Measurements from ENCODE around the gene PRODH.
"Not testable (repeated sequence)": the region's sequence is repeated elsewhere in the genome, so short reads cannot be mapped to it uniquely, and the experiment has no call there.

The PRODH gene

DNA sequence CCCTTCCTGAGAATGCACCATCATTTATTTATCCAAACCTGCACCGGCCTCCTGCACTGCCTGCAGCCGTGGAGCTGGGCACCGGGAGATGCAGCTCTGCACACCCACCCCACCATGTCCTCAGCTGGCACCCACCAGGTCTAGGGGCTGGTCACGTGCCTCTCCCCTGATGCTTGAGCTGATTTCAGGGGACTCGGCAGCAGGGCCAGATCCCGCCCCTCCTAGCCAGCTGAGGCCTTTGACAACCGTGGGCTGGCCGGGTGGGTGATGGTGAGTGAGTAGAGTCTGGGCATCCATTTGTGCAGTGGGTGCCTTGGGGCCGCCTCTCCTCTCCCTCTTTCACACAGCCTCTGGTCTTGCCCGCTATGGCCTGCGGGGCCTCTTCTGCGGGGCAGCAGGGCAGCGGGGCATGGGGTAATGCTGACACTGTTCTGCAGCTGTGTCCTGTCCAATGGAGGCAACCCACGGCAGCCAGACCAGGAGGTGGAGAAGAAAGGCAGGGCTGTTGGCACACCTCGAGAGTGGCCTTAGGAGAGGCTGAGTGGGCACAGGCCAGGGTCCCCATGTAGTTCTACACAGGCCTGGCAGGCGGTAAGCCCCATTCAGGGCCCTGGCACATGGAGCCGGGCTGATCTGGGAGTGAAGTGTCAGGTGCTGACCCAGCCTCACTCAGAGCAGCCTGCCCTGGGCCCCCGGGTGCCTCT, 38.5 kb upstream of the PRODH start:
- Histone ChIP-seq H3K36me3 (ENCODE audit: control insufficient read depth in 1 of 2, insufficient read depth in 2 of 2, low read length in 2 of 2) (no peaks in the 10 kb centered on the region), H3K27ac (ENCODE audit: low read length) (no peak overlapping the region), H3K27me3 (ENCODE audit: low read depth, low read length) (no peaks in the 10 kb centered on the region), H3K4me1 (ENCODE audit: control insufficient read depth in 1 of 2, insufficient read depth in 2 of 2, low read length in 2 of 2) (peaks cover 0 to 10% of the 10 kb centered on the region in 2 donors), H3K9me3 (ENCODE audit: control insufficient read depth in 1 of 2, low read length in 2 of 2) (no peaks in the 10 kb centered on the region), H3K4me3 (ENCODE audit: low read depth in 1 of 2, low read length in 2 of 2) (no peak overlapping the region)

DNA sequence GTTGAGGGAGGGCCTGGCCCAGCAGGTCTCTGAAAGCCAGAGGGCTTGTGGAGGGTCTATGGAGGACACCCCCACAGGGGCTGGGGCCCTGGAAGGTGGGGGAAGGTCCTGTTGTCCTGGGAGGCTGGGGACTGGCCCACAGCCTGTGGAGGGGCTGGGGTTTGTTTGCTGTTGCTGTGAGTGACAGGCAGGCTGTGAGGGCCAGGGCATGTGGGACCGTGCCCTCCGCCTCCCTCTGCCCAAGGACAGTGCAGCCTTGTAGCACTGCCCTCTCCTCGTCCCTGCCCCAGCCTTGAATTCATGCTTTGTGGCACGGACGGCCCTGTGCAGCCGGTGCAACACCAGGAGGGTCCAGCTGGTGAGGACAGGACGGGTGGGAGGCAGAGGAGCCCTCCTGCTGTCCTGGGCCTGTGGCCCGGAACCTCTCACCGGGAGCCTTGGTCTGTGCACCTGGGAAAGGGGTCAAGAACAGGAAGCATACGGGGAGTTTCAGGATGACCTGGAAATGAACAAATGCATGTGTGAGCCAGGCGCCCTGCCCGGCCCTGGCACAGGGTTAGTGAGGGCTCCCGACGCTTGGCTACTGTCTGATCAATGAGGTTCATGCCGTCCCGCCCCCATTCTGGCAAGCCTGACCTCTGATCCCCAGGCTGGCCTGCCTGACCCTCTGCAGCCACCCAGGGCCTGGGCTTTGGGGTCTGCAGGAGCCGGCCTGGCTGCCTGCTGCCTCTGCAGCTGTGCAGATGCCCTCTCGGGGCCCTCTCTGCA, 37.4 kb upstream of the PRODH start:
- Histone ChIP-seq H3K4me3 (ENCODE audit: low read depth in 1 of 2, low read length in 2 of 2) (no peak overlapping the region), H3K27ac (ENCODE audit: low read length) (no peak overlapping the region), H3K4me1 (ENCODE audit: control insufficient read depth in 1 of 2, insufficient read depth in 2 of 2, low read length in 2 of 2) (peaks cover 0 to 10% of the 10 kb centered on the region in 2 donors), H3K36me3 (ENCODE audit: control insufficient read depth in 1 of 2, insufficient read depth in 2 of 2, low read length in 2 of 2) (no peaks in the 10 kb centered on the region), H3K27me3 (ENCODE audit: low read depth, low read length) (no peaks in the 10 kb centered on the region), H3K9me3 (ENCODE audit: control insufficient read depth in 1 of 2, low read length in 2 of 2) (no peaks in the 10 kb centered on the region)

DNA sequence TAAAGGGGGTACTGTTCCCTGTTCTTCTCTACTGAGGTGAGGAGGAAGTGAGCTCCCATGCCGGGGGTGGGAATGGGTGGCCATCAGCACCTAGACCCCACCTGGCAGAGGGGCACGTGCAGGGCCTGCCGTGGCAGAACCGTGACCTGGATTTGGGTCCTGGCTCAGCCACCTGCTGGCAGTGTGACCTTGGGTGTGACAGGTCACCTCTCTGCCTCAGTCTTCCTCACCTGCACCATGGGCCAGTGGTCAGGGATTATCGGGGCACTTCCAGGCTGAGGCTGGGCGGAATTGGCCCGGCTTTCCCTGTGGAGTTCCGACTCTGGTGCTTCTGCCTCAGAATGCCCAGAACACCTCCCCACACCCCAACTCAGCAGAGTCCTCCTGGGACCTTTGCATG, 36.5 kb upstream of the PRODH start:
- not testable (repeated sequence) for H3K27ac ChIP-seq (ENCODE audit: low read length); H3K9me3 ChIP-seq (ENCODE audit: control insufficient read depth in 1 of 2, low read length in 2 of 2); H3K4me1 ChIP-seq (ENCODE audit: control insufficient read depth in 1 of 2, insufficient read depth in 2 of 2, low read length in 2 of 2); H3K4me3 ChIP-seq (ENCODE audit: low read depth in 1 of 2, low read length in 2 of 2); H3K36me3 ChIP-seq (ENCODE audit: control insufficient read depth in 1 of 2, insufficient read depth in 2 of 2, low read length in 2 of 2); H3K27me3 ChIP-seq (ENCODE audit: low read depth, low read length)

DNA sequence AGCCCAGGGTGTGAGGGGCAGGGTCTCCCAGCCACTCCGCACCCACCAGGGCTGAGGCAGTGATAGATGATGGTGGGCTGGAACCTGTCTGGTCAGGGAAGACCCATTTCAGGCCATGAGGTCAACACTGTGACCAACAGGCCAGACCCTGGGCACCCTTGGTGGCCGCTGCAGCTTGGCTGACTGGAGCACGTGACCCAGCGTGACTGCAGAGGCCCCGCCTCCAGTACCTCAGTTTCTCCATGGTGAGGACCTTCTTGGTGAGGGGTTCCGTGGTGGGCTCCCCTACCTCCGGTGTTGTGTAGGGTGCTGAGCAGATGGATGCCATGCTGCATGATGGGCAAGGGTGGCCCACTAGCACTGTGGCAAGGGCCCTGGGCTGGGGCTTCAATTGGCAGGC, 35.9 kb upstream of the PRODH start:
- H3K27me3 ChIP-seq (ENCODE audit: low read depth, low read length); H3K36me3 ChIP-seq (ENCODE audit: control insufficient read depth in 1 of 2, insufficient read depth in 2 of 2, low read length in 2 of 2); H3K9me3 ChIP-seq (ENCODE audit: control insufficient read depth in 1 of 2, low read length in 2 of 2); H3K4me1 ChIP-seq (ENCODE audit: control insufficient read depth in 1 of 2, insufficient read depth in 2 of 2, low read length in 2 of 2); H3K4me3 ChIP-seq (ENCODE audit: low read depth in 1 of 2, low read length in 2 of 2); H3K27ac ChIP-seq (ENCODE audit: low read length): not testable (repeated sequence)

DNA sequence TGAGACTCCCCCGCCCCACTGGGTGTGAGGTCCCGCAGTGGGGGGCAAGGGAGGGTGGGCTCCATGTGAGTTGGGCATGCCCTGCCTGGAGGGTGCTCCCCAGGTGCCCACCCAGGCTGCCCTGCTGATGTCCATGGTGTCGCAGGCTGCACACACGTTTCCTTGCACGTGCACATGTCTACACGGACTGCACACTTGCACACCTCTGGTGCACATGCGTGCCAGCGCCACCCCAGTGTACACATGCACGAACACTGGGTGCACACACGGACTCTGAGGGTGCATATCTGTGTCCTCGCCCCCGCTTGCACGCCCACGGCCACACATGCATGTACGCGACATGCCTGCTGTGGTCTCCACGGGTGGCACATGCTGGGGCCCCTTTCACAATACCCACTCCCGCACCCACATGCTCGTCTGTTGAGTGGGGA, 35.2 kb upstream of the PRODH start:
- Histone ChIP-seq H3K9me3 (ENCODE audit: control insufficient read depth in 1 of 2, low read length in 2 of 2) (no peaks in the 10 kb centered on the region), H3K27ac (ENCODE audit: low read length) (no peak overlapping the region), H3K27me3 (ENCODE audit: low read depth, low read length) (no peaks in the 10 kb centered on the region), H3K36me3 (ENCODE audit: control insufficient read depth in 1 of 2, insufficient read depth in 2 of 2, low read length in 2 of 2) (no peaks in the 10 kb centered on the region), H3K4me1 (ENCODE audit: control insufficient read depth in 1 of 2, insufficient read depth in 2 of 2, low read length in 2 of 2) (peaks cover 0 to 10% of the 10 kb centered on the region in 2 donors), H3K4me3 (ENCODE audit: low read depth in 1 of 2, low read length in 2 of 2) (no peak overlapping the region)

DNA sequence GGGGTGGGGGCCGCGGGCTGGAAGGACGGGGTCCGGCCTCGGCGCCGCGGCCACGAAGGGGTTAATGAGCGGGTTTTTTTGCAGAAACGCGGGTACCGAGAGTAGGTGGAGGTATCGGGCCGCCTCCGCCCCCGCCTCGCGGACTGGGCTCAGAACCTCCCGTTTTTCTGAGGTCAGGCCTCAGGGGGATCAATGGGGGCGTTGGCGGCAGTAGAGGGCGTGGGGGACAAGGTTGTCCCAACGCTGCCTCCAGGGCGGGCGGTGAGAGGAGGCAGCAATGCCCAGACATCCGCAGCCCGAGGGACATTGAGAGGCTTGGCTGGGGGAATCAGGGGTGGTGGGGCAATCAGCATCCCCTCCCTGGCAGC, 34.8 kb upstream of the PRODH start:
- Histone ChIP-seq H3K4me3 (ENCODE audit: low read depth in 1 of 2, low read length in 2 of 2) (peak overlapping the region in 1 of 2 donors; percentile 65), H3K36me3 (ENCODE audit: control insufficient read depth in 1 of 2, insufficient read depth in 2 of 2, low read length in 2 of 2) (no peaks in the 10 kb centered on the region), H3K4me1 (ENCODE audit: control insufficient read depth in 1 of 2, insufficient read depth in 2 of 2, low read length in 2 of 2) (peaks cover 0 to 10% of the 10 kb centered on the region in 2 donors), H3K27me3 (ENCODE audit: low read depth, low read length) (no peaks in the 10 kb centered on the region), H3K27ac (ENCODE audit: low read length) (no peak overlapping the region), H3K9me3 (ENCODE audit: control insufficient read depth in 1 of 2, low read length in 2 of 2) (no peaks in the 10 kb centered on the region)

DNA sequence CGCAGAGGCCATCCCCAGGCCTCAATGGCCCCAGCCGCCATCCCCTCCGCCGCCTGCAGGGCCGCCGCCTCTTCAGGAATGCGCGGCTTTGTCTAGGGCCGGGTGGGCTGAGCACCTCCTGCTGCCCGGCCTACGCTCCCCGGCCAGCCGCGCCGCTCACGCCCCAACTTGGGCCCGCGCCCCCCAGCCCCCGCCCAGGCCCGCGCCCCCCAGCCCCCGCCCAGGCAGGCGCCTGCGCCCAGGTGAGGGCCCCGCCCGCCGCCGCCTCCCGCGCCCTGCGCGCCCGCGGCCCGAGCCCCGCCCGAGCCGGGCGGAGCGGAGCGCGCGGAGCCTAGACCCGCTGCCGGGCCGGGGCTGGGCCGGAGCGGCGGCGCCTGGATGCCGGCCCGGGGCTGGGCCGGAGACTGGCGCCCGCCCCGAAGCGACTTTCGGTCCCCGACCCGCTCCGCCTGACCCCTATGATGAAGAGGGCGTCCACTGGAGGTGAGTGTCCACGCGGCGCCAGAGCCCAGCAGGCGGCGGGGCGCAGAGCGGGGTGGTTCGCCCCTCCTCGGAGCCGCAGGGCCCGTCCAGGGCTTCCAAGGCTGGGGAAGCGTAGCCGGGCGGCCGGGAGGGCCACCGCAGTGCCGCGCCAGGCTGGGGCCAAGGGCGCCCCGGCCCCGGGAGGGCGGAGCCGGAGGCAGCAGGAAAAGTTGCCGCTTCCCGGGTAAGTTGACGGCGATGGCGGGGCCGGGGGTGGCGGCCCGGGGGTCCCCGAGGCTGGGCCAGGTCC, 34.3 kb upstream of the PRODH start:
- H3K36me3 ChIP-seq (ENCODE audit: control insufficient read depth in 1 of 2, insufficient read depth in 2 of 2, low read length in 2 of 2): no peaks in the 10 kb centered on the region
- H3K9me3 ChIP-seq (ENCODE audit: control insufficient read depth in 1 of 2, low read length in 2 of 2): no peaks in the 10 kb centered on the region
- no peaks in the 10 kb centered on the region for H3K27me3 ChIP-seq (ENCODE audit: low read depth, low read length)
- peaks cover 0 to 10% of the 10 kb centered on the region in 2 donors for H3K4me1 ChIP-seq (ENCODE audit: control insufficient read depth in 1 of 2, insufficient read depth in 2 of 2, low read length in 2 of 2)
- H3K27ac ChIP-seq (ENCODE audit: low read length): no peak overlapping the region
- H3K4me3 ChIP-seq (ENCODE audit: low read depth in 1 of 2, low read length in 2 of 2): peak overlapping the region in 1 of 2 donors; percentile 65

DNA sequence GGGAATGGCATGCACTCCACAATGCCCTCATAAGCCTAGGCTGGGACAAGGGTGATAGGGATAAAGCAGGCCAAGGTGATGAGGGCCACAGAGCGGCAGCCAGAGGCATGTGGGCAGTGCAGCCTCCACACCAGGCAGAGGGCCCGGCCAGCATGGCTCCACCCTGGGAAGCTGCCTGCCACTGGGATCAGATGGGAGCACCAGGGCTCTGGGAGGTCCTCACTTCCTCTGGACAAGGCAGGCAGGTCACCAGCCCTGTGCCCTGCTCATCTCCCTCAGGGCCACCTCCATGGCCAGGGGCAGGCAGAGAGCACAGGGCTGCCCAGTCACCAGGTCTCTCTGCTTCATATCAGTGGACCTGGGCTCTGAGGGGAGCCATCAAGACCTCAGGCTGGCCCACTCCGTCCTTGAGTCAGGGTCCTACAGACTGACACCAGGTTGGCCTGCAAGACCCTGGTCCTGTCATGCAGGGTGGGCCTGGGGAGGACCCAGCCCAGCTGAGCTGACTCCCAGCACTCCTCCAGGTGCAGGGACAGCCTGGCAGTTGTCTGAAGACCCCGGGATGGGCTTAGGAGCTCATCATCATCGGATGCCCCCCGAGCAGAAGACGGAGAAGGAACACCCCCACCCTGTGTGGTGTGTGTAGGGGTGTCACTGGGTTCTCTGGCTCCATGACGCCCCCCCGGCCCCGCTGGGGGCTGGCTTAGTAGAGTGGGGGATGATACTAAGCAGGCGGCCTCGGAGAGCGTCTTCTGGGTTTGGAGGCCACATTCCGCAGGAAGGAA, 33.3 kb upstream of the PRODH start:
- not testable (repeated sequence) for H3K4me3 ChIP-seq (ENCODE audit: low read depth in 1 of 2, low read length in 2 of 2); H3K27me3 ChIP-seq (ENCODE audit: low read depth, low read length); H3K27ac ChIP-seq (ENCODE audit: low read length); H3K4me1 ChIP-seq (ENCODE audit: control insufficient read depth in 1 of 2, insufficient read depth in 2 of 2, low read length in 2 of 2); H3K36me3 ChIP-seq (ENCODE audit: control insufficient read depth in 1 of 2, insufficient read depth in 2 of 2, low read length in 2 of 2); H3K9me3 ChIP-seq (ENCODE audit: control insufficient read depth in 1 of 2, low read length in 2 of 2)

DNA sequence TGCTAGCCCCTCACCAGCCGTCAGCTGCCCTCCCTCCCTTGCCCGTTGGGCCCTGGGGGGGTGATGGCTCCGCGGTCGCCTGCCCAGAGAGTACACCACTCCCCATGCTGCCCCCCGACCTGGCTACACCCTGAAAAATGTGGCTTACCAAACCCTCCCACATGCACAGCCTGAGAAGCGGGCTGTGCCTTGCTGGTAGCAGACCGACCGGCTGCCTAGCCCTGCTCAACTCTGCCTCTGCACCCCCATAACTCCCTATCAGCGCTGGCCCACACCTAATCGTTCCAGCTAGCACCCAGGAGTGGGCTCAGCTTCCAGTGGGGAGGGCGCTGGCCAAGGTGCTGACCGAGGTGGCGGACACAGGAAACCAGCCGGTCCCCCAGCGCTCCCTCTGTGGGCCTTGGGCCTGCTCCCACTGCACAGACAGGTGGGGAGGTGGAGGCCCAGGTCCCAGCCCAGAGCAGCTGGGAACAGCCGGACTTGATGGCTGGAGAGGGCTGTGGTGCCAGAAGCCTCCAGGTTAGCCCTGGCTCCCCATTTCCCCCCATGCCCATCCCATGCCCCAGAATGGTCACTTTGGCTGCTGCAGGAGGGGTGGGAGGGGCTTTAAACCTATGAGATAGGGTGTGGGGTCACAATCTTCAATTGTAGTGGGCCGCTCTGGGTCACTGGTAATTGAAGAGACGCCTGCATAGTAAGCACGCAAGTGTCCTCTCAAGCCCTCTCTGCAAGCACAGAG, 32.1 kb upstream of the PRODH start:
- peaks cover 0 to 10% of the 10 kb centered on the region in 2 donors for H3K4me1 ChIP-seq (ENCODE audit: control insufficient read depth in 1 of 2, insufficient read depth in 2 of 2, low read length in 2 of 2)
- no peaks in the 10 kb centered on the region for H3K9me3 ChIP-seq (ENCODE audit: control insufficient read depth in 1 of 2, low read length in 2 of 2)
- H3K27me3 ChIP-seq (ENCODE audit: low read depth, low read length): no peaks in the 10 kb centered on the region

DNA sequence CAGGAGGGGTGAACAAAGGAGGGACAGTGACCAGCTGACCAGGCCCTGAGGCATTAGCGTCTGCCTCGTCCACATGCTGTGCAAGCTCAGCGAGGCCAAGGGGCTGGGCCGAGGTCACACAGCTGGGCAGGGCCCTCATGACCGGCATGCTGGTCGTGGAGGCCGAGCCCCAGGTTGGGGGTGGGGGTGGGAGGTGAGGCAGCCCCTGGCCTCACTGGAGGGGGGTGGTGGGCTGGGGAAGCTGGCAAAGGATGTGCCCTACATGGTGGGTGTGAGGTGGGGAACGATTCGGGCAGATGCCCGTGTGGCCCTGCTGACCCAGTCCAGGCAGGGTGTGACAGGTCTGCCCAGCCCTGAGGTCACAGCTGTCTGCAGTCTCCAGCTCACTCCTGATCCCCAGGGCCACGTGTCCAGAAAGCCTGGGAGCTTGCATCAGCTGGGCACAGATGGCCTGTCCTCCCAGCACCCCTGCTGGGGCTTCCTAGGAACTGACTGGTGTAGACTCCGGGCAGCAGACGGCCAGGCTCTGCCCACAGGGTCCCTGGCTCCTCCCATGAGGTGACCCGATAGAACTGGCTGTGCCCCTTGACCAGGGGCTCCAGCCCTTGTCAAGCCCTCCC, 31.4 kb upstream of the PRODH start:
- H3K27me3 ChIP-seq (ENCODE audit: low read depth, low read length); H3K9me3 ChIP-seq (ENCODE audit: control insufficient read depth in 1 of 2, low read length in 2 of 2); H3K4me3 ChIP-seq (ENCODE audit: low read depth in 1 of 2, low read length in 2 of 2); H3K36me3 ChIP-seq (ENCODE audit: control insufficient read depth in 1 of 2, insufficient read depth in 2 of 2, low read length in 2 of 2); H3K27ac ChIP-seq (ENCODE audit: low read length); H3K4me1 ChIP-seq (ENCODE audit: control insufficient read depth in 1 of 2, insufficient read depth in 2 of 2, low read length in 2 of 2): not testable (repeated sequence)

More for the DNA sequence above, 32.1 kb upstream of the PRODH start:
- Histone ChIP-seq H3K4me3 (ENCODE audit: low read depth in 1 of 2, low read length in 2 of 2) (no peak overlapping the region), H3K36me3 (ENCODE audit: control insufficient read depth in 1 of 2, insufficient read depth in 2 of 2, low read length in 2 of 2) (no peaks in the 10 kb centered on the region), H3K27ac (ENCODE audit: low read length) (no peak overlapping the region)

Data from muscle layer of duodenum (tissue), 2 donors.